GM21528 (cell line): ENCODE measurements around the gene TAB3.

Experiments used
- ATAC-seq: cut with Tn5 transposase; IDR thresholded peaks from one replicate; pipeline ENCODE4 v1.9.1; 2021; ENCODE audit warnings: mild to moderate bottlenecking, moderate library complexity; ENCODE audit not compliant: unreplicated experiment, low FRiP score

The TAB3 gene, protein sequence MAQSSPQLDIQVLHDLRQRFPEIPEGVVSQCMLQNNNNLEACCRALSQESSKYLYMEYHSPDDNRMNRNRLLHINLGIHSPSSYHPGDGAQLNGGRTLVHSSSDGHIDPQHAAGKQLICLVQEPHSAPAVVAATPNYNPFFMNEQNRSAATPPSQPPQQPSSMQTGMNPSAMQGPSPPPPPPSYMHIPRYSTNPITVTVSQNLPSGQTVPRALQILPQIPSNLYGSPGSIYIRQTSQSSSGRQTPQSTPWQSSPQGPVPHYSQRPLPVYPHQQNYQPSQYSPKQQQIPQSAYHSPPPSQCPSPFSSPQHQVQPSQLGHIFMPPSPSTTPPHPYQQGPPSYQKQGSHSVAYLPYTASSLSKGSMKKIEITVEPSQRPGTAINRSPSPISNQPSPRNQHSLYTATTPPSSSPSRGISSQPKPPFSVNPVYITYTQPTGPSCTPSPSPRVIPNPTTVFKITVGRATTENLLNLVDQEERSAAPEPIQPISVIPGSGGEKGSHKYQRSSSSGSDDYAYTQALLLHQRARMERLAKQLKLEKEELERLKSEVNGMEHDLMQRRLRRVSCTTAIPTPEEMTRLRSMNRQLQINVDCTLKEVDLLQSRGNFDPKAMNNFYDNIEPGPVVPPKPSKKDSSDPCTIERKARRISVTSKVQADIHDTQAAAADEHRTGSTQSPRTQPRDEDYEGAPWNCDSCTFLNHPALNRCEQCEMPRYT

DNA sequence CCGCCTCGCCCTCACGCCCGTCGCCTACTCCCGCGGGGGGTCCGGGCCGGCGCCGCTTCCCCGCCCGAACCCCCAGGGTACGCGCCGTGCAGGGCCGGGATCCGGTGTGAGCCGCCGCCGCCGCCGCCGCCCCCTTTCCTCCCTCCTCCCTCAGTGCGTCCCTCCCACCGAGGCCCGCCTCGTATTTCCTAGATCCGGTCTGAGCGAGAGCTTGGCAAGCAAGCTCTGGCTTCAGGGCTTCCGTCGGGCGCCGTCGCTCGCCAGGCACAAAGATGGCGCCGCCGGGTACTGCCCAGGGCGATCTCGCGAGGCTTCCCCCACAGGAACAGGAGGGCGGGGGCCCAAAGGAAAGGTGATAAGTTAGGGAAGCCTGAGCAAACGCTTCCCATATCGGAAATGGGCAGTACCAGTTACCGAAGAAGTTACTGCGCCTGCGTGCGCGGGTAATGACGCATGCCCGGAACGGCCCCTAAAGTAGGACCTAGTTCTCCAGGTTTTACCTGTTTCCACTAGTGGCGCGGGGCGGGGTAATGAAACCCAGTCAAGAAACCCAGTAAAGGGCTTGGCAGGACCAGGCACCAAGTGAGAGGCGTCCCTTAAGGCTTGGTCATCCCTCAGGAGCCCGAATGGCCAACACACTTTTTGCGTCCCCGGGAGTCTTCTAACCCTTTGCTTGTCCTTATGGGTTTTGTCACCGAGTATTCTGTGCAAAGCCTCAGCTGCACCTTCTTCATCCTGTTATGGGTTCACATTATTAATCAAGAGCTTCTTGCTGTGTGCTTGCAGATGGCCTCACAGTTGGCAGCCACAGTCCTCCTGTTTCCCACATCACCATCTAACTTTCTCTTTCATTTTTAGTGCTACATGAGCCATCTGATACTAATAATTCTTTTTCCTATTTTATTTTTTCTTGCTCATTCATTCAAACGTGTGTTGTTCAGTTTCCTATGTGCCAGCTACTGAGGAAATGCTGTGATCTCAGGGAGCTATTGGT, at the start of gene TAB3:
TAB3 (minus strand) TSS at position 108 of the 994 bp plus-strand sequence. CDS start 29,666 bp downstream, outside the sequence.
- ATAC-seq, result peak; percentile 95

DNA sequence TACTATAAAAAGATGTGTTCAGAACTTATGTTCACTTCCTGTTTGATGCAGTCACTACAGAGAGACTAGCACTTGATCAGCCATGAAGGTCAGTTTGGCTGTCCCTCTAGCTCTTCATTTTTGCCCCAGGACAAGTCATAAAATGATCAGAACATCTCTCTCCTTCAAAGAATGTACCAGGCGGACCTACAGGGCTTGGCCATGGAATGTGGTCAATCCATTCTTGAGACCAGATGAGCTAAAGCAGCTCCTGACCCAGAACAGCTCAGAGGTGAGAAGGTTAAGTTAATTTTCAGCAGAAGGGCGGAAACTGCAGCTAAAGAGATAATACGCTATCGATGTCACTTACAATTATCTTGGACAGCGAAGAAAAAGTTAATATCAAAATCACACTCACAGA, 49.2 kb upstream of the TAB3 start:
- ATAC-seq, result no peak

DNA sequence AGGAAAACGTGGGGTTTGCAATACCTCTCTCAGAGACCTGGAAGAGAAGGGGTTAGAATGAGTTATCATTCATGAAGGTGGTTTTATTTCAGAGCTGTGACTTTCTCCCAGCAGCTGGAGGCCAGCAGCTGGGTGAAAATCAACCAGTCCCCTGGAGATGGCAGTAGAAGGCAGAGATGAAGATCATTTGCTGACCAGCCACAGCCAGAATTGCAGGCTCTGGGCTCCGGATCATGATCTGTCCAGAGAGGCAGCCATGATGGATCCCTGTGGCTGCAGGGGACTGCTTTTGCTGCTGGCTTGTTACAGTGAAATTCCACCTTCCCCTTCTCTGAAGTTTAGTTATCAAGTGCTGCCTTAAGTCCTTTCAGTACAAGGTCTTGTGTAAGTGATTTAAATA, 46.9 kb upstream of the TAB3 start:
- no peak for ATAC-seq

DNA sequence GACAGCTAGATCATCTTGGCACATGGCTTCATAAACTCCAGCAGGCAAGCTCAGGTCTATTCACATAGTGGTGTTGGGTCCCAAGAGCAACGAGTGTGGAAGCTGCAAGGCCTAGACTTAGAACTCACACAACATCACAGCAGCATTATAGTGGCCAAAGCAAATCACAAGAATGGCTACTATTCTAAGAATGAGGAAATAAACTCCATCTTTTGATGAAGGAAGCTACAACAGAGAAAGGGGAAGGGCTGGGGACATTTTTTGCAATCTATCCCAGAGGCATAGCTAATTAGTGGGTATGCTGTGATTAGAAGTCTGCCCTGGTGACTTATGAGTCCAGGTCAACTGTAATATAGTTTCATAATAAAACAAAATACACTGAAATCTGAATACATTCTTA, 42.9 kb upstream of the TAB3 start:
- no peak for ATAC-seq

DNA sequence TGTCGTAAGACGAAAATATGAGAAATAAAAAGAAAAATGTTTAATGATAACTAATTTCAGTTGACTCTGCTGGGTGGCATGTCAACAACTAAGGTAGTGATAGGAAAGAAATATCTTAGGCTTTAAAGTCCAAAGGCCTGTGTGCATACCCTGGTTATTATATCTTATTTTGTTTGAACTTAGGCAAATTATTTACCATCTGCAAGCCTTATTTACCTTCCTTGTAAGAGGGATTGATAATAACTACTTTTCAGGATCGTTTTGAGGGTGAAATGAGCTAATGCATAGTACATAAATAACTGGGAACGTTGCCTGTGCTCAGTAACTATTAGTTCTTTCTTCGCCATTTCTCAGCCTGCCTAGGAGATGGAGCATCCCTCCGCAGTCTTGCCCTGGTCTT, 41.6 kb upstream of the TAB3 start:
- no peak for ATAC-seq

DNA sequence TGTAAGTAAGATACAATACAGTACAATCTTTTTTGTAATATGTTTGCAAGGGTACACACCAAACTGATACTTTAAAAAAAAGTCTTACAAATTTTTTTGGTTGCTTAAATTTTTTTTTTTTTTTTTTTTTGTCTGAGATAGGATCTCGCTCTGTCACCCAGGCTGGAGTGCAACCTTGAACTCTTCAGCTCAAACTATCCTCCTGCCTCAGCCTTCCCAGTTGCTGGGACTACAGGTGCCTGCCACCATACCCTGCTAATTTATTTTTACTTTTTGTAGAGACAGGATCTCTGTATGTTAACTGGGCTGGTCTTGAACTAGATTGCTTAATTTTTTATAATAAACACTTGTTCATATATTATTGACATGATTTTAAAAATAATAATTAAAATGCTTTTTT, 41.1 kb upstream of the TAB3 start:
- ATAC-seq, result no peak

DNA sequence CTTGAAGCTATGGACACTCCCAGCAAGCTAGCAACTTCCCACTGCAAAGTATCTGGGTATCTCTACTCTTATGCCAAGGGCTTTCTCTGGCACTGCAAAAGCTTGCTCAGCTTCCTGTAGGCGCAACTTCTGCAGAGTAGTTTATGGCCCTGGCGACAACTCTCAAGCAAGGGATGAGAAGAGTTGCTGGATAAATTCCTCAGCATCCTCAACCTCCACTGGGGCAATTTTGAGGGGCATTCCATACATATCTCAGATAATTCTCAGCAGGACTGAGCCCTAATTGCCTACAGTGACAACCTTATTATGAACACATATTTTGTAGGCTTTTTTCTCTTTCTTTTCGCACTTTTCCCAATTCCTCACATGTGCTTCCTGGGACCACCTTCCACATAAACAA, 31.2 kb upstream of the TAB3 start:
- no peak for ATAC-seq

DNA sequence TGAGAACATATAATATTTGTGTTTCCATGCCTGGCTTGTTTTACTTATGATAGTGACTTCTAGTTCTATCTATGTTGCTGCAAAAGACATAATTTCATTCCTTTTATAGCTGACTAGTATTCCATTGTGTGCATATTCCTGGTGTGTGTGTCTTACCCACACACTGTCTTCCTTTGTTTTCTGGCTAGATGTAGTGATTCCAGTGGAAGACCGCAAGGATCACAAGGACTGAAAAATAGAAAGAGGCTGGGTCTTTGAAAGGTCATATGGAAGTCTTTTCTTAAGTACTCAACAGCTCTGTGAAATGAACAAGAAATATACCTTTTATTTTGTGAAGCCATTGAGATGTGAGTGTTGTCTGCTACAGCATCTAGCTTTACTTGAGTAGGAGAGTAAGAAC, 29.4 kb upstream of the TAB3 start:
- no peak for ATAC-seq

DNA sequence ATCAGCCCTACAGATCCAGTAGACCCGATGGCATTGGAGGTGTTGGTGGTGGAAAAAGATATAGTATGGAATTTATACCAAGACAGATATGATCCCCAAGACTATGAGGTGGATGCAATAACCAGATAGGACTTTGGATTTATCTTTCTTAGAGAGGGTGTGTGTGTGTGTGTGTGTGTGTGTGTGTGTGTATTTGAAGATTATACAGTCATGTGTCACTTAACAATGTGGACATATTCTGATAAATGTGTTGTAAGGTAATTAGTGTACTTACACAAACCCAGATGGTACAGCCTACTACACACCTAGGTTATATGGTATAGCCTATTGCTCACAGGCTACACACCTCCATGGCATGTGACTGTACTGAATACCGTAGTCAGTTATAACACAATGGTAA, 24.4 kb upstream of the TAB3 start:
- no peak for ATAC-seq

DNA sequence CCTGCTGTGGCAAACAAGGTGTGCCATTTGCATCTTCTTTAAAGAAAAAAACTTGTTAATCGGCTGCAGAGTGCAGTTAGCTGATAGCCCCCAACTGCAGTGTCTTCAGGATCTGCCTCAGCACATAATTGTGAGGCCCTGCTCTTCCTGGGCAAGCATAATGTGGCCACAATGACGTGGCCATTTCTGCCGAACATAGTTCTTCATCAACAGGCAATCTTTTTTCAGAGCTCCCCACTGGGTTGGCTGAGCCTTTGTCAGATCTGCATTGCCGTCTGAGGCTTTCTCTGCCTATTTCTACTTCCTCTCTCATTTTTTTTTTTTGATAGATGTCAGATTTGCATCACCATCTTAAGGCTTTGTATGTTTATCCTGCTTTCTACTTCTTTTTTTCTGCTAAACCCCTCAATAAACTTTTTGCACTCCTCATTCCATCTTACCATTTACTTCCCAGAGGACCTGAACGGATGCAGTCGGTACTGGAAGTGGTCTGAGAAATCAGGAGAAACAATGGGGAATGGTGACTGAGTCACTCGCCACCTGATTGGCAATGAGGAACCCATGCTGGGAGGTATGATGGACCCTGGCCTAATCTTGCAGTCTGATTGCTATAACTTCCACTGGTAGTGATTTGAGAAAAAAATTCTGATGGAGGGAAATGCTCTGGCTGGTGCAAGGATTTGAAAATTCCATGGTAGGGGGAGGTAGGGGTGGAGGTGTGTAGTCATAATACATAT, 21.2 kb upstream of the TAB3 start:
- no peak for ATAC-seq

DNA sequence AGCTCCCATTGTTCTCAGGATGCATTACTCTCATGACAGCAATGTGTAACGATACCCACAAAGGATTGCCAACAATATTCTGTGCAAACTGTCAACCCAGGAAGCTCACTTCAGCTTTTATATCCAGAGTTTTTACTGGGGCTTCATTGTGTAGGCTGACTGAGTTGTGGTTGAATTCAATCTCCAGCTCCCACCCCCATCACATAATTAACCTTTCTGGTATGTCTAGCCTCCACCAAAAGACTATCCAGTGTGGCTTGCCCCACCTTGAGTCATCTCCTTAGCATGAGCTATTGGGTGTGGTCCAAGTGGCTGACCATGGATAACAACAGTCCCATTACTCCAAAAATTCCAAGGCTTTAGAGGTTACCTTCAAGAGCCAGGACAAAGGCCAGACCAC, 17.7 kb upstream of the TAB3 start:
- ATAC-seq, result no peak

DNA sequence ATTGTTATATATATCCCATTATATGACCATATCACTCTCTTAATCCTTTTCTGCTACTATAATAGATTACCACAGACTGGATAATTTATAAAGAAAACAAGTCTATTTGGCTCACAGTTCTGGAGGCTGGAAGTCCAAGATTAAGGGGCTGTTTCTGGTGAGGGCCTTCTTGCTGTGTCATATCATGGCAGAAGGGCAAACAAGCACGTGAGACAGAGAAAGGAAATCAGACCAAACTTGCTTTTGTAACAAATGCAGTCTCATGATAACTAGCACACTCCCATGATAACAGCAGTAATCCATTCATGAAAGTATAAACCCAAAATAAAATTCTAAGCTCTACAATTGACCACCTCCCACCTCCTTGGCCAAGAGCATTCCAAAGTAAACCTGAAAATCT, 16.3 kb upstream of the TAB3 start:
- ATAC-seq, result no peak

DNA sequence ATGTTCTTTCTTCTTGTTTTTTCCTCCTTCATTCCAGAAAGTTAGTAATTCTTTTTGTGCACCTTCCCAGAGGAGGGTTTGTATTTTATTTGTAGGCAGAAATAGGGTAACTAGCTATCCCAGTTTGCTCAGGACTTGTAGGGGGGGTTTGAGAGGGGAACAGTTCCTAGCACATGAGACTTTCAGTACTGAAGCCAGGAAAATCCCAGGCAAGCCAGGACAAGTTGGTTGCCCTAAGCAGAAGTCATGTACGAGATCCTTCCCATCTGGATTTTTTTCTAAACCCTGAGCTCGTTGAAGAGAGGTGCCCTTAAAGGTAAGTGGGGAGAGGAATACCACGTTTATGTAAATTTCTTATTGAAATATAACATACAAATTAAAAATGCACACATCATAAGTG, 15.6 kb upstream of the TAB3 start:
- ATAC-seq, result no peak

DNA sequence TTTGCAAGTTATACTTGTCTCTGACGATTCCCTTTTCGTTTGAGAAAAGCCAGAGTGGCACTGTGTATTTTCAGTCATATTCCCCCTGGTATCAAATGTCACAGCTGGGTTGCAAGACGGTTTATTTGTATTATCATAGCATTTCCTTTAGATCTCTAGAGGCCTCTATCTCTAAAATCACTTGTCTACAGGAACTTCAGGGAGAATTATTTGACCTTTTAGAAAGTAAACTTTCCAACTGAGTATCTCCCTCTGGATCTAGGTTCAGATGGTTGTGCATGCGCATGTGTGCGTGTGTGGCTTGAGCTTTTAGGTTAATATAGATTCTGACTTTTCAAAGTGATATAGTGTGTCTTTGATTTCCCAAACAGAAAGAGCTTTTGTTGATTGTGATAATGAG, 15.1 kb upstream of the TAB3 start:
- no peak for ATAC-seq

DNA sequence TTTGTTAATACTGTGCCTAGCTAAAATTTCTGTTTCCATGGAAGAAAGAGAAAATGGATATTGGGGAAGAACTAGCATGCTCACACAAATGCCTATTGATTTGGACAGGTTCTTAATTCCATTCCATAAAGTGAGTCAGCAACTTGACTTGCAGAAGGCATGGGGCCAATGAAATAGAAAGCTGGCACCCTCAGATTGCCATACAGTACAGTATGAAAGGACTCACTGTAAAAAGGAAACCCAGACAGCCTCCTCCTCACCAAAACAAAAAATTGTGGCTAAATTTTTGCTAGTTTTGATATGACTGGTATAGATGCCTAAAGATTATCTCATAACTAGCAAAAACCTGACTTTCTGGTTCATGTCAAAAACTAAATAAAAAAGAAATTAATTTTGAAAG, 11.2 kb upstream of the TAB3 start:
- no peak for ATAC-seq

DNA sequence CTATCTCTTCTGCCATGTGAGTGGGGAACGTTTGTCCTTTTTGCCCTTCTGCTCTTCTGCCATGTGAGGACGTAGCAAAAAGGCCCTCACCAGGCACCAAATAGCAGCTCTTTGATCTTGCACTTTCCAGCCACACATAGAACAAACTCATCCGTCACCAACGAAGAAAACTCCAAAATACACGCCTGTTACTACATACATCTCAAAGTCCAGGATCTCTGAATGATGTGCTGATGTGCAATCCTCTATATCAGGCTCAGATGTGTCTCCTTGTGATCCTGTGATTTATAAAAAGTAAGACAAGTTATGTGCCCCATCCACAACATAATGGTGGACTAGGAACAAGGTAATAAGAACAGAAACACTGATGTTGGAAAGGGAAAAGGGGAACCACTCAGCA, 9.8 kb upstream of the TAB3 start:
- no peak for ATAC-seq

DNA sequence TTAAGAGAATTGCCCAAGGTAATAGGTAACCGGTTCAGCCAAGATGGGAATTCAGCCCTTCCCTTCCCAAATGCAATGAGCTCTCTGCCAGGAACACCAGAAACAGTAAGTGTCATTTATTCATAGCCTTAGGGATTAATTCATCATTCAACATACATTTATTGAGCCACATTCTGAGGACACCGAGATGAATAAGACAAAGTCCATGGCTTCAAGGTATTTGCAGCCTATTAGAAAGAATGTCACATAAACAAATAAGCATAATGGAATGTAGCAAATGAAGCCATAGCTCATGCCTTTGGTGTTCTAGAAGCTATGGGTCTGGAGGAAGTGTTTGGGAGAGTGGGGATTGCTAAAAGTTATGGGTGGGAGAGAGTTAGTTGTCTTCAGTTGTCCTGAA, 6.3 kb upstream of the TAB3 start:
- ATAC-seq, result no peak

DNA sequence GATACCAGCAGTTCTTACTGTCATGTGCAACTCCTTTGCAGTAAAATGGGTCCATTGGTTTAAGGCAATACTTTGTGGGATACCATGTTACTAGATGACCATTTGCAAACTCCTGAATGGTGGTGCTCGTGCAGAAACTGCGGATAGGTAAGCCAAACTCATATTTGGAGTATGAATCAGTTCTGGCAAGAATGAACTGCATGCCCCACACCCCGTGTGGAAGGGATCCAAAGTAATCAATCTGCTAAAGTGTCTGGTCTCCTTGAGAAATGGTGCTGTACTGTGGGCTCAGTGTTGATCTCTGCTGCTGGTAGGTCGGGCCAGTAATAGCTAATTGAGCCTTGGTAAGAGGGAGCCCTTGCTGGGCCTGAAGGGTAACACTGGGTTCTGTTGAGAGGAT, 4.2 kb upstream of the TAB3 start:
- ATAC-seq, result no peak

DNA sequence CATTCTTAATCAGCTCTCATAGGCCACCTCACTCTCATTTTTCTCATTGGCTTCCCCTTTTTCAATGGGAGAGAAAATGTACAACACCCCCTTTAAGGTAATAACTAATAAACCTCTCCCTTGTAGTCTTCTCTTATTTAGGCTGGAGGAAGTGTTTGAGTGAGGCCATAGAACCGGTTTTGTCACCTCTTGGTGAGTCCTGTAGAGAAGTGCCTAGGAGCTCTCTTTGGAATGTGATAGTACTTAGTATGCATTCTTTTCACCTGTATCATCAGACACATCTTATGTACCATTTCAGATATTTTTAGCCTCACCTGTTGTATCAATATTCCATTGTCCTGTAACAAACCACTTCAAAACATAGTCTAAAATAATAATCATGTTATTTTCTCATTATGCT, 3.5 kb upstream of the TAB3 start:
- no peak for ATAC-seq

DNA sequence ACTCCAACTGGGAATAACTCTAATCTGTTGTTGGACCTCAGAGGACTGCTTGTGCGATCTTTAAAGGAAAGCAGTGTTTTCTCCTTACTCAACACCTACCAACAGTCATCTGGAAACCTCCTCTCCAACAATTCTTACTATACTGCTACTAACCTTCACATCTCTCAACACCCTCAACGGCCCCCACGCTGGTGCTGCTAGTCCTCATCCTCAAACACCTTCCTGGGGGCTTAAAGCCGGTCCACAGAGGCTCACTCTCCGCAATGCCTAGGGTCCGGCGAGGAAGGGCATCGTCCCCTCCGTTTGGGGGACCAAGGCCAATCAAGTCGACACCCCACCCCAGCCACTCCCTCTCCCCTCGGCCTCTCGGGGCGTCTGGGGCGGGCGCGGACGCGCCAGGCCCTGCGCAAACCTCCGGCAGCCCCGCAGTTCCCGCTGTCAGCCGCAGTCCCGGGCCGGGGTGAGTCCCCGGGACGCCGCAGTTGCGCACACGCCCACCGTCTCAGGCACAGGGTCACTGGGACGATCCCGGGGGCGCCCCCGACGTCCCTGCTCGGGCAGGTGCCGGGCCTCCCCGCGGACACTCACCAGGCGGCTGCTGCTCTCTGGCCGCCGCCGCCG, 418 bp downstream of the TAB3 start:
- ATAC-seq, result peak; percentile 38
